ENCODE measurements around the gene KIAA0232.

- TF ChIP-seq CTCF (IDR thresholded peaks at IDR 0.05) (no peak), POLR2AphosphoS5 (IDR thresholded peaks at IDR 0.05) (no peak), POLR2A (IDR thresholded peaks at IDR 0.05; ENCODE audit: low read depth) (no peak), EP300 (IDR thresholded peaks at IDR 0.05) (no peak)
Measured at GRCh38 chr4:6768539-6768905, 14.0 kb upstream of the KIAA0232 start.

All from esophagus muscularis mucosa (tissue), 4 donors.